GM10847 (cell line): ENCODE data around the gene TXLNG.

ENCODE experiments used
- POLR2A ChIP-seq: IDR thresholded peaks from 2 replicates; pipeline ENCODE4 v1.6.1; 2011; ENCODE audit not compliant: insufficient read length; ENCODE audit errors: extremely low read depth

The TXLNG gene

GRCh38 chrX:16825264-16826035, 39.2 kb downstream of the TXLNG start:
- TF ChIP-seq POLR2A: no peak

GRCh38 chrX:16826207-16826606, 39.9 kb downstream of the TXLNG start:
- no peak for TF ChIP-seq POLR2A

GRCh38 chrX:16827225-16827624, 41.0 kb downstream of the TXLNG start:
- no peak for TF ChIP-seq POLR2A

- TF ChIP-seq POLR2A: no peak
These were observed 42.0 kb downstream of the TXLNG start for GRCh38 chrX:16828124-16828908.

GRCh38 chrX:16832301-16832700, 46.0 kb downstream of the TXLNG start:
- no peak for TF ChIP-seq POLR2A

- TF ChIP-seq POLR2A: no peak
These were observed 48.5 kb downstream of the TXLNG start for GRCh38 chrX:16834806-16835205.

- TF ChIP-seq POLR2A: no peak
These were observed 50.1 kb downstream of the TXLNG start for GRCh38 chrX:16836371-16836770.

- no peak for TF ChIP-seq POLR2A
These were observed 52.2 kb downstream of the TXLNG start for GRCh38 chrX:16838202-16839066.

GRCh38 chrX:16839219-16839851, 53.1 kb downstream of the TXLNG start:
- no peak for TF ChIP-seq POLR2A

- TF ChIP-seq POLR2A: no peak
These were observed 53.7 kb downstream of the TXLNG start for GRCh38 chrX:16839852-16840460.

- TF ChIP-seq POLR2A: no peak
These were observed 56.4 kb downstream of the TXLNG start for GRCh38 chrX:16842684-16843083.

GRCh38 chrX:16843208-16843909, 57.1 kb downstream of the TXLNG start:
- TF ChIP-seq POLR2A: no peak

GRCh38 chrX:16845686-16846085, 59.4 kb downstream of the TXLNG start:
- no peak for TF ChIP-seq POLR2A

GRCh38 chrX:16848541-16848940, 62.3 kb downstream of the TXLNG start:
- no peak for TF ChIP-seq POLR2A
